ENCODE data around the gene MAFG.

The MAFG gene

DNA sequence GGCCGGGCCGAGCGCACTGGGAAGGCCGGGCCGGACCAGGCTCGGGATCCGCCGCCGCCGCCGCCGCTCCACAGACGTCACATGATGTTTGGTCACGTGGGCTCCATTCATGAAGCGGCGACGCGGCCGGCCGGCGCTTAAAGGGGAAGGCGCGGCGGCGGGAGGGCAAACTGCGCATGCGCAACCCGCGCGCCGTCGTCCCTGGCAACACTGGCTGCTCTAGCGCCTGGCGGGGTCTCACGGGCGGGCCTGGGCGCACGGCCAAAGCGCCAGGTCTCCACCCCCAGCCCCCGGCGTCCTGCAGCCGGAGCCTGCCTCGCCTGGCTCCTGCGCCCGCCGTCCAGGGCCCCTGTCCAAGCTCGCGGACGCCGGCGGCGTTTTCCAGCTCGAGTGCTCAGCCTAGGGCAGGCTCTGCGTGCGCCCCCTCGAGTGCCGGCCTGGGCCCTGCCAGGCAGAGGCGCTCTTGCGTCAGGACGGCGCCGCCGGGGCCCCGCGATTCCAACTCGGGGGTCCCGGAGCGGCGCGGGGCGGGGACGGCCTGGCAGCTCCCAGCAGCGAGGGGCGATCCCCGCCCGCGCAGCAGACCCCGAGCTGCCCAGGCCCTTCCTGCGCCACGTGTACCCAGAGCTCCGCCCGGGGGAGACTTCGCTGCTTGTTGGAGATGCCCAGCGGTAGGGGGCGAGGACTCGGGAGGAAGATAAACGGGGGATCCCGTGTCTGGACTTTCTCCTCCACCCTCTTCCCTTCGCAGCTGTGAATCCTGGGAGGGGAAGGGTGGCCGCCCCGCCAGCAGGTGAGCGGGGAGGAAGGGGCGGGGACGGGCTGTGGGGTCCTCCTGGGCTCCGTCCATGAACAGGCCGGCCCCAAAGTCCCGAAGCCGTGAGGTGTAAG, at the start of gene MAFG:
Gene MAFG (minus strand): TSS at position 83 of the 891 bp plus-strand sequence. CDS start 4,550 bp downstream, outside the sequence.
- peak; percentile 99 for DNase-seq (ENCODE audit: low read depth, low spot score)

DNA sequence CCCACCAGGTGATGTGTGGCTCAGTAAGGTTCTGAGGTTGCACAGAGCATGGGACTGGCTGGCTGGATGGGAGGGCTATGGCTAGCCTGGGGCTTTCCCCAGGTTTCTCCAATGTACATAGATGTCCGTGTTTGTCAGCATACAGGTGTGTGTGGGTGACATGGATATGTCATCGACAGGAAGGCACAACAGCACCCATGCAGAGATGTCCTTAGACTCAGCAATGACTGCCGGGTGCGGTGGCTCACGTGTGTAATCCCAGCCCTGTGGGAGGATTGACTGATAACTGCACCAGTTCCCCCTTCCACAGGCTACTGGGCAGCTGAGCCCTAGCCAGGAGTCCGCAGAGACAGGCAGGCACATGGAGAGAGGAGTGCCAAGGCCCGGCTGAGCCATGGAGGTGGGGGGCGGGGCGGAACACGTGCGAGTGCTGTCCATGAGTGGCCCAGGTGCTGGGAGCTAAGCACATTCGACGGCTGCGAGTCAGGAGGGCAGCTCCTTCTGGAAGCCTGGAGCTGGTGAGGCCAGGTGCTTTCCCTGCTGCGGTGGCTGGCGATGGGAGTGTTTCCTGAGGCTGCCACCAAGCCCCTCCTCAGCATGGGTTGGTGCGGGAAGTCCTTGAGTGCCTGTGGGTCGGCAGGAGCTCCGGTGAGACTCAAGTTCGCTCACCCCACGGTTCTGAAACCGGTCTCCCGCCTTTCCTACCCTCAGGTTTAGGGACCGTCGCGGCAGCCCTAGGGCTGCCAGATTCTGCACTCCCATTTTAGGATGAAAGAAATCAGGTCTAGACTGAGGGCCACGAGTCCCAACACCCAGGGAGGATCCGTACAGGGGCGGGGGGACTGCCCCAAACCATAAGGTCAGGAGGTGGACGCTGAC, 49.0 kb upstream of the MAFG start:
- peak; percentile 39 for DNase-seq (ENCODE audit: low read depth, low spot score)

DNA sequence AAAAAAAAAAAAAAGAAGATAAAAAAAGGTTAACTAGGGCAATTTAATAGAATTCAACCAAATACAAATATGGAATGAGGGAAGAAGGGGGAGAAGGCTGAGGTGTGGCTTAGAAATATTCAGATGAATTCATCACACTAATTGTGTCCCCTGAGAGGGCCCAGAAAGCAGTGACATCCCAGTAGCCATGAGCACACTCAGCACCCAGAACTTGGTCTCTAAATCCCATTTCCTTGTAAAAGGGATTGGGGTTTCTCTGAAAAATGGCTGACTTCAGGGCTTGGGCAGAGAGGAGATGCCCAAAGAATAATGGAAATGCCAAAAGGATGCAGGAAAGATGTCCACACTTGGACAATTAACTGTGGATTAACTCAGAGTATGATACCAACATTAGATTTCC, 45.9 kb upstream of the MAFG start:
- no peak for DNase-seq (ENCODE audit: low read depth, low spot score)

DNA sequence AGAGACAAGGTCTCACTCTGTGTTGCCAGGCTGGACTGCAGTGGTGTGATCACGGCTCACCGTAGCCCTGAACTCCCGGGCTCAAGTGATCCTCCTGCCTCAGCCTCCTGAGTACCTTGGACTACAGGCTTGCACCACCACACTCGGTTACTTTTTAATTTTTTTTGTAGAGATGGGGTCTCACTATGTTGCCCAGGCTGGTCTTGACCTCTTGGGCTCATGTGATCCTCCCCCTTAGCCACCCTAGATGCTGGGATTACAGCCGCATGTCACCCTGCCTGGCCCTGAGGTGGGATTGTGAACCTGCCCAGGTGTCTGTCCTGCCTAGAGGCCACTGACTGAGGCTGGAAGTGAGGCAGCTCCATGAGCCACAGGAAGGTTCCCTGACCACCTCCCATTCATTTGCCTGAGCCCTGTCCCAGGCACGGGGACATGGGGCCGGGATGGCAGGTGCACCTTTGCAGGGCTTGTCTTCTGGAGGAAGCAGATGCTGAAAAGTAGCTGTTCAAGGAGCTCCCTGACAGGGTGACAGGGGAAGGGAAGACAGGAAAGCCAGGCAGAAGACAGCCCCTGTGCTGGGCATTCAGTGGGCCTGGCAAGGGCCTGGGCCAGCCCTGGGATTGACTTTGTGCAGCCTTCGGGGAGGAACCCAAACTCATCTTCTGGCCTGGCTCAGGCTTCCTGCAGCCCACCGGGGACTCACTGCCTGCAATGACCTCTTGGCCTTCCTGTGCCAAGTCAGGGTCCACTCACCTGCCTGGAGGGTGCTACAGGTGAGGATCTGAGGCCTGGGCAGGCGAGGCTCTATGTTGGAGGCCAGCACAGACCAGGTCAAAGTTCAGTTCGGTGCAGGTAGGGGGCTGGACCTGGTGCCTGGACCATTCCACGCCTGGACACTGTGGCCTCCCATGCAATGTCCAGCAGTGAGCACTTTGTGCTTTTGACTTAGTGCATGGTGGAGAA, 41.6 kb upstream of the MAFG start:
- no peak for DNase-seq (ENCODE audit: low read depth, low spot score)

DNA sequence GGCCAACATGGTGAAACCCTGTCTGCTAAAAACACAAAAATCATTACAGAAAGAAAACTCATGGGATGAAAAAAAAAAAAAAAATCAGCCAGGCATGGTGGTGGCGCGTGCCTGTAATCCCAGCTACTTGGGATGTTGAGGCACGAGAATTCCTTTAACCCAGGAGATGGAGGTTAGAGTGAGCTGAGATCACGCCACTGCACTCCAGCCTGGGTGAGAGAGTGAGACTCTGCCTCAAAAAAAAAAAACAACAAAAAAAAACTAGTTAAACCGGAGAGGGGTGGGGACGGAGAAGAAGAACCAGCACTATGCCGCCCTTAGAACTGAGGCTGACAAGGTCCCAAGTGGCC, 40.8 kb upstream of the MAFG start:
- no peak for DNase-seq (ENCODE audit: low read depth, low spot score)

DNA sequence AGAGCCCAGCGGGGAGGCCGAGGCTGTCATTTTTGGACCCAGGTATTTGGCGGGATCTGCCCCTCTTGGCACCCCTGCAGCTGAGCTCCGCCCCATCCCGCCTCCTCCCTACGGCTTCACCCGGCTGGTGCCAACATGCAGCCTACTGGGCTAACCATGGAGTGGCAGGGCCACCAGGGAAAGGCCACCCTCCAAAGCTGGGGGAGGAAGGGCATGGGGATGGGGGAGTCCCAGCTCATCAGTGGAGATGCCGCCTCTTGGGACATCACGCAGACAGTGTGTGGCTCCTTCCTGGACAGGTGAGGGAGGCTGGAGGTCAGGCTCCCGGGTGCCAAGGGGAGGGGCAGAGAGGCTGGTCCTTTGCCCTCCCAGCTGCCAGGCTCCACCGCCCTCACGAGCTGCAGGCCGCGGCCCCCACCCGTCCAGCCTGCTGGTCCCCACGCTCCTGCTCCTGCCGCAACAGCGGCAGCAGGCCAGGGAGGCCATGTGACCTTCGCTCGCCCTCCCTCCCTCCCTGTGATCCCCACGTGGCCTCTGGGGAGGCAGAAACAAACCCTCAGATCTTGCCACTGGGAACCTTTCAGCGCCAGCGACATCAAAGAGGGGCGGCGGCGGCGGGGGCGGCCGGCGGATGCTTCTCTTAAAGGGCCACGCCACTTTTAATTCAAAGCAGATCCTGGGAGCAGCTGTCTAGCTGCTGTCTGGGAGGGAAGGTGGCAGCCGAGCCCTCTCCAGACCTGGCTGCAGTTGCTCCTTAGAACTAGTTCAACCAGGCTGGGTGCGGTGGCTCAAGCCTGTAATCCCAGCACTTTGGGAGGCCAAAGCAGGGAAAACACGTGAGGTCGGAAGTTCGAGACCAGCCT, 40.2 kb upstream of the MAFG start:
- DNase-seq (ENCODE audit: low read depth, low spot score), result peak; percentile 88

DNA sequence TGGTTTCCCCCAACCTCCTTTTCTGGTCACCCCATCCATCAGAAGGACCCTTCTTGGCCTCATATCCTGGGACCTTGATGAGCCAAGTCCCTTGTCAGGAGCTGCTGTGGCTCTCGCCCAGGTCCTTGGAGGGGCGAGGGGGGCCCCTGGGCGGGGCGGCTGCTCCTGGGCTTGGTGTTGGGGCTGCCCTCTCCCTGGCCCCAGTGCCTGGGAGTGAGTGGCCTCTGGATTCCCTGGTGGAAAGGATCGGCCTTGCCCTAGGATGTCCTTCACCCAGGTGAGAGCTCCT, 39.7 kb upstream of the MAFG start:
- no peak for DNase-seq (ENCODE audit: low read depth, low spot score)

DNA sequence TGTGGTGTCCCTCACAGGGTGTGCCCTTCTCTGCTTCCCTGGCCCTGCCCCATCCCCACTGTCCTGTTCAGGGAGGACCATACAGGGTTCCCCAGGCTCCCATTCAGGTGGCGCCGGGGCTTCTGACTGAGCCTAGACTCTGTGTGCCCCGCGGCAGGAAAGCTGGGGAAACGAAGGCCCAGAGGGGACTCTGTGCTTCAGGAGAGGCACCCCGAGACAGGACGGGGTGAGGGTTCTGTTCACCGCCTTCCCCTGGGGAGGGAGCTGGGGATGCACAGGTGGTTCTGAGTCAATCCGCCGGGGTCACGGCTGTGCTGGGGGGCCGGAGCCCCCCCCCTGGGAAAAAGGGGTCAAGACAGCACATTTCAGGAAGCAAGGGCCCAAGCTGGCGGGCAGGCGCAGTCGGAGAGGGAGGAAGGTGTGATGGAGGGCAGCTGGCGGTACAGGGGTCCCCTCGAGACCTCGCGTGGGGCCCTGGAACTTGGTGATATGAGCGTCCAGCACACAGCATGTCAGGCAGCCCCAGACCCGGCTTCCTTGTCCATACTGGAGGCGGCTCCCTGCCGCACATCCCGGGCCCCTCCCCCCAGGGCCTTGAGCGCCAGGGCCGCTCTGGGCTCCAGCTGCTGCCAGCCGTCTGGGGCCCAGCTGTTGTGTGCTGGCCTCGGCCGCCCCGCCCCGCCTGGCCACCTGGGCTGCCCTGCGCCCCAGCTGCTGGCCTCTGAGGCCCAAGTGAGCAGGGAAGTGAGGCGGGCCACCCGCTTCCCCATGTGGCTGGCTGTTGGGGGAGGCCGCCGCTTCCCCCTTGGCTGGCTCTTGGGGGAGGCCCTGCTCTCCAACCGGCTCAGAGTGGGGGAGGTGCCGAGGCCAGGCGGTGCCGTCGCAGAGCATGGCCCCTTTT, 39.1 kb upstream of the MAFG start:
- no peak for DNase-seq (ENCODE audit: low read depth, low spot score)

DNA sequence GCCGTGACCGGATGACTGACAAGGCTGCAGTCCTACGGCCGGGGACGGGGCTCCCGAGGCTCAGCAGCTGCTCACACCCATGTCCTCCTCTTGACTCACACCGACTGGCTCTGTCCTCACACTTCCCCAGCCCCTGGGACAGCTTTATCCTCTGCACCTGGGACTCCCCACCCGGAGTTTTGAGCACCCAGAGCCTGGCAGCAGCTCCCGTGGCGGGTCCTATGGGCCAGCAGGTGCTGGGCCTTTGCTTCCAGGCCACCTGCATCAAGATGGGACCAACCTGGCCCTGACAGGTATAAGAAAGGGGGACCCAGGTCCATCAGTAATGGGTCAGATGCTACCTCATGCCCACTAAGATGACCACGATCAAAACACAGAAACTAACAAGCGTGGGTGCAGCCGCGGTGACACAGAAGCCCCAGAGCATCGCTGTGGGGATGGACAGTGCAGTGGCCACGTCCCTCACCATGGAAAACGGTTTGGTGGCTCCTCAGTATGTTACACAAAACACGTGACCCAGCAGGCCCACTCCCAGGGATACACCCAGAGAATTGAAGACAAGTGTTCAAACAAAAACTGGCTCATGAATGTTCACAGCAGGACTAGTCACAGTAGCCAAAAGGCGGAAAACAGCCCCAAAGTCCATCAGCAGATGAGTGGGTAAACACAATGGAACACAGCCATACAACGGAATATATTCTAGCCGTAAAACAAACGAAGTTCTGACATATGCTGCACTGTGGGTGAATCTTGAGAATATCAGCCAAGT, 36.7 kb upstream of the MAFG start:
- DNase-seq (ENCODE audit: low read depth, low spot score), result no peak

DNA sequence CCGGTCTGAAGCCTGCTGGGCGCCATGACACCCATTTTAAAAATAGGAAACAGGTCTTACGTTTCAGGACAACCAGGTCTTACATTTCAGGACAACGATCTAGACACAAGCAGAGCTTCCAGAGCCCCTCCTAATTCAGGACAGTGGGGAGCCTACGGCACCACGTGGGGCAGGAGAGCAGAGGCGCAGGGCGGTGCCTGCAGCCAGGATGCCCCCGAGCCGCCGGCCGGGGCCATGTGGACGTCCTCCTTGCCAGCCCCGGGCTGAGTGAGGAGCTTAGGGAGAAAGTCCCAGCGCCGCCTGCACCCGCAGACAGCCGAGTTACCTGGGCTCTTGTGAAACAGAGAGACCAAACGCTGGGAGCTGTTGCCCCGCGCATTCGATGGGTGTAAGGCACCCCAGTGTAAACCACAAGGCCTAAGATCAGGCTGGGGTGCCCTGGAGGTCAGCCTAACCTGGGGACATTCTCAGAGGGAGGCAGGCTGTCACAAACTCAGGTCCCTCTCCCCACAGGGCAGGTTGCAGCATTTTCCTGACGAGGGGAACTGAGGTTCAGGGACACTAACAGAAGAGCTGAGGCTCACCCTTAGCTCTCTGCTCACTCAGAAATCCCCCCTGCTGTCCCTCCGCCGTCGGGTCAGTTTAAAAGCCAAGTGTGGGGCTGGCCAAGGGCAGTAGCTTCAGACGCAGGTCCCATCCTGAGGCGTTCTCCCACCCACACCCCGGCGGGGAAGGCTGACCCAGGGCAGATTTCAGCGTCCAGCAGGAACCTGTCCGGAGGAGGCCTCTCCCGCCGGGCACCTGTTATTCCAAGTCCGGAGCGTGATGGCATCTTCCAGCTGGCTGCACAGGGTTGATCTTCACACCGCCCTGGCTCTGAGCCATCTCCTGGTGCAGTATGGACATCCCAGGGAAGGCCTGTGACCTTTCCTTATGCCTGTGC, 35.2 kb upstream of the MAFG start:
- no peak for DNase-seq (ENCODE audit: low read depth, low spot score)

DNA sequence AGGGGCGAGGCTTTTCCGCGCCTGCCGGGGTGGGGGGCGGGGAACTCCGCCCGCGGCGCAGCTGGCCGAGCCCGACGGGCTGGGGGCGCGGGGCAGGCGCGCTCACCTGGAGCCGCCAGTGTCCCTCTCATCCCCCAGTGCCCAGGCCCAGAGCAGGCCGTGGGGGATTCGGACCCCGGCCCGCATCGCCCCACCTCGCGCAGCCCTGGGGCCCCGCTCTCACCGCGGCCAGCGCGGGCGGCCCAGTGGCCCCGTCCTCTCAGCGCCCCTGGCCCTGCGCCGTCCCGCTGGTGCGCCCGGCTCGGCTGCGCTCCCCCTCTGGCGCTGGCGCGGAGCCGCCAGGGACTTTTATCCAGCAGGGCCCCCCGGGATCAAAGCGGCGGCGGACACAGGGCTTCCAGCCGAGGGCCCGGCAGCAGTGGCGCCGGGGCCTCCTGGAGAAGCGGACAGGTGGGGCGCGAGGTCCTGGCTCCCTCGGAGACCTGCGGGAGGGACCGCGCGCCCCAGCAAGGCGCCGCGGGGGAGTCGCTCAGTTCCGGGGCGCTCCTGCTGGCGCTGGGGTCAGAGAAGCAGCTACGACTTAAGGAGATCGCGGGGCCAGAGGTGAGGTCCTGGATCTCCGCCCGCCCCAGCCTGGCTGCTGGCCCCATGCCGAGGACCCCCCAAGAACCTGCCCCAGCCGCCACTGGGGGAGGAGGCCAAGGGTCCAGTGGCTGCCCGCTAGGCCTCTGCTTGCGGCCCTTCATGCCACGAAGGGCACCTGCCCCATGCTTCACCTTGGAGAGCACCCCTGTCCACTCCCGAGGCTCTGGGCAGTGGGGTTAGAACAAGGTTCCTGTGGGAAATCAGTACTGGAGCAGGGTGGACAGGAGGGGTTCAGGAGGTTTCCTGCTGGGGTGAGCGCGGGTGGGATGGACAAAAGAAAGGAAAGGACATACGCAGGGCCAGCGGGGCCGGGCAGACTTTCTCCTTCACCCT, 34.3 kb upstream of the MAFG start:
- peak; percentile 15 for DNase-seq (ENCODE audit: low read depth, low spot score)

DNA sequence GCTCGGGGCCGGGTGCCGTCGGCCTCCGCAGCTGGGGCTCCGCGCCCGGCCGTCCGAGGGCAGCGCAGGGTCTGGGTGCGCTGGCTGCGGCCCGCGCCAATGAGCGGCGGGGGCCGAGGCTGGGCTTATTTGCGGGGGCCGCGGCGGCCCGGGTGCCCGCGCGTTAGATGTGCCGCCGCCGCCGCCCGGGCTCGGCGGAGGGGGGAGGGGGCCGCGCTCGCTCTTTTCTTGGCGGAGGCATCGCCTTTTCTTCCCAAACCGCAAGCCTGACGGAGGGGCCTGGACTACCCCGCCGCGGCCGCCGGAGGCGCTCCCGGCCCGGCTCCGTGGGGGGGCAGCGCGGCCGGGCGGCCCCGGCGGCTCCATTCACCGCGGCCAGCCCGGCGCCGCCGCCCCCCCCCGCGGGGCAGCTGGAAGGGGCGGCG, 33.6 kb upstream of the MAFG start, which contains the start of gene NOTUM:
Gene NOTUM (minus strand): TSS at position 101 of the 425 bp plus-strand sequence. CDS start 278 bp downstream, outside the sequence.
- DNase-seq (ENCODE audit: low read depth, low spot score), result peak; percentile 80

DNA sequence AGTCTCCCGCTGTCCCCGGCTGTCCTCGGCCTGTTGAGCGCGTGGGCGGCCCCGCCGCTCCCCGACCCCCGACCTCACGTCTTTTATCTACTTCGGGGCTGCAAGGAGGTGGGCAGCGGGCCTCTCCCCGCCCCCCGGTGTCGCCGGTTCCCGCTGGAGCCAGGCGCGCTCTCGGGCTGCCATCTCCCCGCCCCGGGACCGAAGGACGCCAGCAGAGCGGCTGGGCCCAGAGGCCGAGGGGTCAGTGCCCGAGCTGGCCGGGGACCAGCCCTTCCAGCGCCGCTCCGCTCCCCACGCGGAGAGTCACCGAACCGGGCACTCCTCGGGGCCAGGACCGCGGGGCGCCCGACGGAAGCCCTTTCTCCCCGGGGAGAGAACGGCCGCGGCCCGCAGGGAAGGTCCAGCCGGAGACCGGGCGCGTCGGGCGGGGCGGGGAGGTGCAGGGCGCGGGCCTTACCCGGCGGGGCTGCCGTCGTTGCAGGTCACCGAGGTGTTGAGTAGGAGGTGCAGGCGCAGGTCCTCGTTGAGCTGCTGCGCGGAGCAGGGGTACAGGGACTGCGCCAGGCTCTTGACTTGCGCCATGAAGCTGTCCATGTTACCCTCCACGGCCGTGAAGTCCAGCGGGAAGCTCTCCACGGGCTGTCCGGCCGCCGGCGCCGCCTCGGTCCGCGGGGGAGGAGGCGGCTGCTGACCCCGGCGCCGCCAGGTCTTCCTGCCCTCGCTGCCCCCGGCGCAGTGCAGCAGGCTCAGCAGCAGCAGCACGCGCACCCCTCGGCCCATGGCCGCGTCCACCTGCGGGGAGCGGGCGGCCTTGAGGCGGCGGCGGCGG, 32.8 kb upstream of the MAFG start:
- DNase-seq (ENCODE audit: low read depth, low spot score), result peak; percentile 26

DNA sequence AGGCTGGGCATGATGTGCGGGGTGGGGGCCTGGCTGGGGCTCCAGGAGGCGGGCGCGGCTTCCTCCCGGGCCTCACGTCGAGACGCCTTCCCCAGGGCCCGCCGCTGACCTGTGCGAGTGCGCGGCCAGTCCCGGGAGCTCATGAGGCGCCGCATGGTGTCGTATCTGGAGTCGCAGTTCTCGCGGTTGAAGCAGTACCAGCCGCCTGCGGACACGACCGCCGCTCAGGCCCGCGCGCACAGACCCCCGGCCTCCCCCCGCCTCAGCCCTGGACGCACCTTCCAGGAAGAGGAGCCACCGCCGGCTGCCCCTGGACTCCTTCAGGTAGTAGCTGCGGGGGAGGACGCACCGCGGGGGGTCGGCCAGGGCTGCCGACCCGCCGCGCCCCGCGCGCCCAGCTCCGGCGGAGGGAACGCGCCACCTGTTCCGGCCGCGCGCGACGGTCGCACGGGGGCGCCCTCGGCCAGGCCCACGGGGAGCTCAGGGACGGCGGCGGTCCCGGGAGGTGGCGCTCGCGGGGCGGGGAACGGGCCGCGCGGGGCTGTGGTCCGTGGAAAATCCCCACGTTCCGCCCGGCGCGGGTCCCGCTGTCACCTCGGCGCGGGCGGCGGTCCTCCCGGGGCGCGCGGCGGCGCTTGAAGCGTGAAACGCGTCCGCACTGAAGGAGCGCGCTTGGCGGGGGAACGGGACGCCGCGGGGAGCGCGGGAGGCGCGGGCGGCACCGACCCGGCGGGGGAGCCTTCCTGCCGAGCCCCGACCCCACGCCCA, 32.0 kb upstream of the MAFG start:
- DNase-seq (ENCODE audit: low read depth, low spot score), result peak; percentile 82
